ENCODE data around the gene RBP4.

GRCh38 chr10:93579089-93579488 lies 21.9 kb downstream of the RBP4 start:
- TF ChIP-seq MAX (IDR thresholded peaks at IDR 0.05; ENCODE audit: low read depth, low read length): no peak
- TF ChIP-seq CTCF (IDR thresholded peaks at IDR 0.05; ENCODE audit: low read depth, low read length): no peak
- TF ChIP-seq POLR2A (IDR thresholded peaks at IDR 0.05; ENCODE audit: extremely low read depth, insufficient read length): no peak
